Neural progenitor cell (in vitro differentiated cells): Measurements from ENCODE around the gene SLAMF7.

Source experiments
- CTCF ChIP-seq: fragments of 200-600 bp; sonication (generic); IDR thresholded peaks from 2 replicates; pipeline ENCODE4 v1.5.1; 2017; ENCODE audit warnings: antibody characterized with exemption, mild to moderate bottlenecking
- EZH2 ChIP-seq: fragments of 200-600 bp; sonication (generic); IDR thresholded peaks from 2 replicates; pipeline ENCODE4 v1.6.1; 2017; ENCODE audit warnings: antibody characterized with exemption, mild to moderate bottlenecking, moderate library complexity
- EZH2phosphoT487 ChIP-seq: fragments of 200-600 bp; sonication (generic); IDR thresholded peaks from 2 replicates; pipeline ENCODE4 v1.6.1; 2017; ENCODE audit warnings: antibody characterized with exemption

GRCh38 chr1:160789051-160789701, 50.1 kb downstream of the SLAMF7 start:
- no peak for TF ChIP-seq CTCF
- no peak for TF ChIP-seq EZH2phosphoT487
- no peak for TF ChIP-seq EZH2
